Testis (tissue), 2 donors: ENCODE results near the gene COX19.

Experiments used
- CTCF ChIP-seq, 3 experiments: fragments of 450-650 bp in 2 of 3; fragments of 200-600 bp in 1 of 3; sonication (generic) in 1 of 3; IDR thresholded peaks; one replicate each; pipeline ENCODE4 v1.5.1; 2016 to 2019; ENCODE audit warnings: antibody characterized with exemption in 3 of 3, mild to moderate bottlenecking in 2 of 3, moderate library complexity in 1 of 3
- POLR2A ChIP-seq: fragments of 450-650 bp; IDR thresholded peaks from one replicate; pipeline ENCODE4 v1.6.1; 2017; ENCODE audit warnings: antibody characterized with exemption, mild to moderate bottlenecking, moderate library complexity

DNA sequence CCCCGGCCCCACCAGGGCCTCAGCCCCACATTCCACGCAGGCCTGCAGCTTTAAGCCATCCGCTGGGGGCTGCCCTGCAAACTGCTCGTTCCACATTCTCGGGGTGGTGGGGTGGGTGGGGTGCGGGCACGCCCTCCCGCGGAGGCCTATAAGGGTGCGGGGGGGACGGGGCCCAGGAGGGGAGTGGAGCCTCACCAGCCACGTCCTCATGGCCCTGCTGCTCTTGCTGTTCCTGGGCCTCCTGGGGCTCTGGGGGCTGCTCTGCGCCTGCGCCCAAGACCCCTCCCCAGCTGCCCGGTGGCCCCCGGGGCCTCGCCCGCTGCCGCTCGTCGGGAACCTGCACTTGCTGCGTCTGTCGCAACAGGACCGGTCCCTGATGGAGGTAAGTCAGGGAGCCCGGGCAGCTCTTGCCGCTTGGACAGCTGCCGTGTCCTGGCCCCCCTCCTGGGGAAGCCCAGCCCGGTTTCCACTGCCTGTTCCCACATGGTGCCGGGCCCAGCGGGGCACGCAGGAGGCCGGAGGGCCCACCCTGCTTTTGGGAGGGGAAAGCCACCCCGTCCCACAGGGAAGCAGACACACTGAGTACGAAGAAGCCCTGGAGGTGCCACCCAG, 7.8 kb upstream of the COX19 start, which contains the start of gene CYP2W1:
- no peak for TF ChIP-seq CTCF (IDR thresholded peaks at IDR 0.05)
- TF ChIP-seq POLR2A = no peak
